NCI-H146 treated with DMSO at 0.1 percent for 48 hours (cell line): ENCODE results near the gene C6.

Experiments used
- DNase-seq: peaks from one replicate; lab custom pipeline; 2025; ENCODE audit not compliant: unreplicated experiment; lab: John Stamatoyannopoulos, UW

The C6 gene

DNA sequence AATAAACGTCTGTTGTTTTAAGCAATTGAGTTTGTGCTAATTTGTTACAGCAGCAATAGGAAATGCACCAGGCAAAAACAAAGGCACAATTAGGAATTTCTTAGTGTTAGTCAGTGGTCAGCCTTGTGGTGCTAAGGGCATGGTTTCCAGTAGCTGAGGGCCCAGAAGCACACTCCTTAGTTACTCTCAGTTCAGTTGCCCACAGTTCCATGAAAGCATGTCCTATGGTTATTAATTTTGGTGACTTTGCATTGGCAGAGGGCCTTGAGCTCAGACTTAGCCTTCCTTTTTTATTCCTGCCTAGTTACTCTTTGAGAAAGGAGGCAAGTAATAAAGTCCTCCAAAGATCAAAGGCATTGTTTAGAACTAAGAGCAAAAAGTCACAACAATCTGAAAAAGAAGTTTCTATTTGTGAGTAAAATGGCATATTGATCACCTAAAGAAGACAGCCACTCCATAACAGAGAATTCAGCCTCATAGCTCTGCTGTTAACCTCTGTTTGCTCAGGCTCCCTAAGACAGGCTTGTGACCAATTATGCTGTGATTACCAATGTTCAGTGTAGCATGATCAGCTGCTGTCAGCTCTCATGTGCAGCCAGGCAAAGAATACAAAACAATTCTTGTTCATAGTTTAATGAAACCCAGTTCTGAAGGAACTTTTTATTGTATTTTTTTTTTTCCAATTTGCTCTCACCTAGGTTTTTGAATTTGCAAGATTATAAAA is 85.2 kb downstream of the C6 start:
- DNase-seq: no peak

DNA sequence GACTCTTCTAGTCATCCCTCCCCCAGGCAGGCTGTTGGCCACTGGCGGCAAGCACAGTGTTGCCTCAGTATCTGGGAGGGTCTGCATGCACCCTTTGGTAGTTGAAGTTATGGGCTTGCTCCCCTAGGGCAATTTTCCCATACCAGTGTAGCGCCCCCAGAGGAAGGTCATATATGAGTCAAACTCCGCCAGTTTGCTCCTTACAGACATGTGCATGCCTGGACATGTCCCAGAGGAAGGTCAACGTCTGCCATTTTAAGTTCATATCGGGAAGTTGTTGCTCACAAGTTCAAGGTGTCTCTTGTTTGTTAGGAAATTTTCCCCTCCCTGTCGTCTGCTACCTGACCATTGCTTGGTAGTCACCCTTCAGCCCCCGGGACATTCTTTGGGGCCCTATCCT is 90.9 kb downstream of the C6 start:
- DNase-seq: no peak

DNA sequence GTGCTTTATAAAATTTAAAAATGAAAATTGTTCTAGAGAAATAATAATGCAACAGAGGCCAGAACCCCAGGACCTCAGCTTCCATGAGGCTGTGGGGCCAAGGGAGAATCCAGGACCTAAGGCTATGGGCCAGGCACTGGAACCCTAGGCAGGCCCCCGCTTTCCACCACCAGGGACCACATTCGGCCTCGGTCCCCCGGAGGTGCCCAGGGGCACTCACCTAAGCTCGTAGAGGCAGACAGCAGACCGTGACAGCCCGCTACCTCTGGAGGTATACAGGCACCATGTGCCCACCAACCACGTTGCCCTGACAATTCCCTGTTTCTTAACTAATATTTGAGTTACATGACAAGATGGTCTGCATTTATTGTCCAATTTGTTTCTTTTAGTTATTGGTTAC is 92.7 kb downstream of the C6 start:
- DNase-seq: no peak

DNA sequence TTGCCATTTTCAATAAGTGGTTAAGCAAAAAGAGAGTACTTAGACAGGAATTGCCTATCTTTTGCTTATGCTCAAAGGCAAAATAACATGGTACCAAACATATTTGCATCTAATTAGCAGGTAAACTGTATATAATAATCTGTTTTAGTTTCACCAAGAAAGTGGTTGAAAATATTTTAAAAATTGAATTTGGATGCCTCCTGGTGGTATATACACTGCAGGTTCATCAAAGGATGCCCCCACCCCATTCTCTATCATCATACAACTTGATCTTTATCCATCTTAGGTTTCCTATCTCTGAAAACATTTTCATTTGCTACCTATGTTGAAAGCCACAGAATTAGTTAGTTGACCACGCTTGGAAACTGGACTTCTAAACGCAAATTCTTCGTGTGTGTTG is 95.2 kb downstream of the C6 start:
- DNase-seq: no peak

DNA sequence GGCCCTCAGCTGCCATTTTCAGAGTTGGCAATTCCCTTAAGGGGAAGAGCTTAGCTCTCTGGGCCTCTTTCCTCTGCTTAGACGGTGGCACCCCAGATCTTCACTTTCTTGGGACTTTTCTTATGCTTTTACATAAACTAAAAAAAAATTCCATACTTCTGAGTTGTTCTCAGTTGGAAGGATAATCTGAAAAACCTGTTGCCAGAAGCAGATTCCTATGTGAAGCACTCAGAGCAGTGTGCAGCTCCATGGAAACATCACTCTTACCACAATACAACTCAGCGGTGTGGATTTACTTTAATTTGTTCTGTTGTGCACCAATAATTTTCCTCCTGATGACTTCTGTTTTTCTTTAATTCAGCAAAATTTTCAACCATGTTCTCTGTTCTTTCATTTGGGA is 98.1 kb downstream of the C6 start:
- DNase-seq: no peak

DNA sequence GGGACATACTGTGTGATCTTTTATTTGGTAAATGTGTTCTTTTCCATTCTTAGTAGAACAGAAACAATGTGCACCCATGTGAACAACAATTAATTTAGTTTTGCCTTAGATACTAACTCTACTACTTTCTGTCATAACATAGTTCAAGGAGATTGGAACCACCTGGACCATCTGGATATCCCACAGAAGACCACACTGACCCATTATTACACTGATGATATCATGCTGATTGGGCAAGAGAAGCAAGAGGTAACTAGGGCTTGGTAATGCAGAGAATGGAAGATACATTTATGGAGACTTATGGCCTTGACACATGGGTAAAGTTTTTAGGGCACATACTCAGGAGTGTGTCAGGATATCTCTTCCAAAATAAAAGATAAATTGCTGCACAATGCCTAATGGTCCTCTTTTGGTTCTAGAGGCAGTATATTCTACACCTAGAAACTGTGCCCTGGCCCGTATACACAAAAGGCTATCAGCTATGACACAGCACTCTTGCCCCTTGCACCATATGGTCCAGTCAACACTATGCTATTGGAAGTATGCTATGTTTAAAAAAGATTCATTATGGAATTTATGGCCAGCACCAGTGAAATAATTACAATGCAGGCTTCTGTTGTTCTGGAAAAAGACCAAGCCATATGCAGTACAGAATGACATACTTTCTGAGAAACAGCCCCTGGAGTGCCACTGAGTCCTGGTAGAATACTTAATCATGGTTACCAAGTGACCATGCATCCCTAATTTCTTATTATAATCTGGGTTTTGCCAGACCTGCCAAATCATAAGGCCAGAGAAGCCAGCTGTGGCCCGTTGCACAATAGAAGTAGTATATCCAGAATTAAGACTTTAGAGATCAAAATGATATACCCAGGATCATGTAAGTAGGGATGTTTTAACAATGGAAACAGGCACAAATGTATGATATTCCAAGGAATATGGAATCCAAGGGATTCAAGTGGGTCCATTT is 100.6 kb downstream of the C6 start:
- DNase-seq: no peak

DNA sequence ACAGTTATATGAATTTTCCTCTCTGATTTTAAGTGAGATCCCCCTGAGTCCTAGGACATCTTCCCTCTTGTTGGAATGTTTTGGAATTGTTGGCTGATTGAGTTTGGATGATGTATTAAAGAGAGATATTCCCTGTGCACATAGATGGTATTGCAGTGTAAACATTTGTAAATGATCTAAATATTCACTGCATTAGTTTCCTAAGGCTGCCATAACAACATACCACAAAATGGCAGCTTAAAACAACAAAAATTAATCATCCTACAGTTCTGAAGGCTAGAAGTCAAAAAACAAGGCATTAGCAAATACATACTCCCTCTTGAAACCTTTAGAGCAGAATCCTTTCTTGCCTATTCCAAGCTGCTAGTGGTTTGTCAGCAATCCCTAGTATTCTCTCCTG is 104.1 kb downstream of the C6 start:
- DNase-seq: no peak

DNA sequence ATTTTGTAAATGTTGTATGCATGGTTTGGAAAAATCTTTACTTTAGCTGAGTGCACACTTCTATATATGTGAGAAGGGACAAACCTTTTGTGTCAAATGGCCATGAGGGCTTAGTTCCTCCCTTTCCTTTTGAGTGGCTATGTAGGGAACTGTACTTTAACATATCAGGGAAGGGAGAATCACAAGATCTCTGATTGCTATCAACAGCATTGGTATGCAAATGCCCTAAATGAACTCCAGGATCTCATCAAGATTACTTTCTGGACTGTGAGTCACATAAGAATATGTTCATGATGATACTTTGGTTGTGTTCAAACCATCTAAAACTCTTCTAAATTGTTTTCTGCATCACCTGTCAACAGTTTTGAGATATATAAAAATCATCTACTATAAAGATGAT is 111.0 kb downstream of the C6 start:
- no peak for DNase-seq

DNA sequence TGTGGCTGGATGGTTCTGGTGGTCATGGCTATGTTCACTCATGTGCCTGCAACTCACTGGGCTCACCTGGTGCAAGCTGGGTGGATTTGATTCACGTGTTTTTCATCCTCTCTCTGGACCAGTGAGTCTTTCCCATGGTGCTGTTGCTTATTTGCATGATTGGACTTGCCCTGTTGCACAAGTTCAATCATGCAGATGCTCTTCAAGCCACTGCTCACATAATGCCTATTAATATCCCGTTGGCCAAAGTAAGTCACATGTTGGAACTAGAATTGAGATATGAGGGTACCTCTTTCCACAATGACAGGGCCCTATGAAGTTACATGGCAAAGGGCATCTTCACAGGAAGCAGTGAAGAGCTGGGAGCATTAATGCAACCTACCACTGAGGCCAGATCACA is 115.7 kb downstream of the C6 start:
- DNase-seq: no peak

DNA sequence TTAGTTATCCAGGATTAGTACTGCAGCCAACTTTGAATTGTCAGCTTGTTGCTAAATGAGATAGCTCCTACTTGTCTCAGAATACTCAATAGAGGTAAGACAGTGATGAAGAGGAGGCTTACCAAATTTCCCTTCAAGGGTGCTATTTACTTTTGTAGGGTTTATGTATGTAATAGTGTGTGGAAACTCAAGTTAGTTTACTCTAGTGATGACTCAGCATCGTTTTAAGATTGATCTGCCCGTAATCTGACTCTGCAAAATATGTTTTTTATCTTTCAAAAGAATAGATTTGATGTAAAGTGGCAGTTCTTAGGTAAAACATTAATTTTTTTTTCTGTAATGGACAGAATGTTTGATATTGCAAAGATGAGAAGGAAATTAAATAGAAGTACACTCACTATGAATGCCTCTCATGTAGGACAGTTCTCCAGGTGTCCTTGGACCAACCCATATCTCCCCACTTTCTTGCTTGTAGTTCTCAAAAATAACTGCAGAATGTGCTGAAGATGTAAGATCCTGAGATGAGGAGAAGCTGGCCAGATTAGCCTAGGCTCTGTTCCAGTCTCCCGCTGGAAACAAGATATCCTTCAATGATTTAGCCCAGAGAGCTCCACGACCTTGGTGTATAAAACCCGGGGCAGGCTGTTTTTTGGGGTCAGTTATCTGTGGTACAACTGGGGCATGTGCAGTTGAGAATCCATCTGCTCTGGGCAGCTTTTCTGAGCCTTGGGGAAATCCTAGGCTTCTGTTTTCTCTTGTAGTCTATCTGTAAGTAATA is 117.8 kb downstream of the C6 start:
- no peak for DNase-seq

DNA sequence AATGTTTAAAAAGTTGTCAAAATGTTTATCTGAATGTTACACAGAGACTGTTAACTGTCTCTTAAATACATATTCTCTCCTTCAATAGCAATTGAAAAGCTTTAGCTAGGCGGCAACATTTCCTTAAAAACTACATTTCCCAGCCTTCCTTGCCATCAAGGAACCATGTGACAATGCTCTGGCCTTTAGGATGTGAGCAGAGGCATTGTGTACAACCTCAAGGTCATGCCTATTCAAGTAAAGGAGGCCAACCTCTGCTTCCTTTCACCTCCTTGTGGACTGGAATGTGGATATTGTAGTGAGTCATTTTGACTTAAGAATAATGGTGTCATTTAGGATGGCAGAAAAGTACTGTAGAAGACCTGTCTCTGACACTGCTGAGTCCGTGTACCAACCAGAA is 118.5 kb downstream of the C6 start:
- DNase-seq: no peak

DNA sequence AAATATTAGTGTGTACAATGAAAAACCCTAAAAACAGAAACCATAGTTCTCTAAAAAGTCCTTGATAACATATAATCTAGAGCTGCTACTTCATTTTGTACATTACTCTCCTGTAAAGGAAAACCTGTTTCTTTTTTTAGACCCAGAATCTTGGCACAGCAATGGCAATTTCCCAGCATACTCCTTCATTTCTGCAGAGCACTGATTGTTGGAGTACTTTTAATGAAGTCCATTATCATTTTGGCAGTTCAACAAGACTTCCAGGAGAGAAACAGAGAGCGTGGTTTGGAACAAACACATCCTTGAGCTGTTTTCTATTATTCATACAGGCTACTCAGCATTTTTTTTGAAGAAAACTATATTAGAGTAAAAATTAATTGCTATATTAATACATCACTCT is 119.5 kb downstream of the C6 start:
- no peak for DNase-seq
